OCI-LY3 (cell line): Measurements from ENCODE around the gene PRSS8.
"Not testable (repeated sequence)": the region's sequence is repeated elsewhere in the genome, so short reads cannot be mapped to it uniquely, and the experiment has no call there.

Source experiments
- H2AFZ ChIP-seq: fragments of 200-600, 300-600 bp; shearing (Covaris generic); 2 replicates; pipeline ENCODE4 v1.6.0; 2014; ENCODE audit warnings: antibody characterized with exemption, low read depth, low read length
- H3K27ac ChIP-seq: fragments of 200-600, 300-600 bp; sonication (generic); 2 replicates; pipeline ENCODE4 v1.5.1; 2014; ENCODE audit warnings: mild to moderate bottlenecking, low read length, moderate library complexity, mixed read lengths
- H3K27me3 ChIP-seq: fragments of 200-600, 300-600 bp; sonication (generic); 2 replicates; pipeline ENCODE4 v1.6.1; 2014; ENCODE audit warnings: low read depth, low read length, mixed read lengths
- H3K36me3 ChIP-seq: fragments of 200-600, 300-600 bp; sonication (generic); replicated peaks from 2 replicates; pipeline ENCODE3; 2014; ENCODE audit warnings: low read depth, low read length, mixed read lengths
- H3K4me1 ChIP-seq: fragments of 300-600, 200-600 bp; sonication (generic); 2 replicates; pipeline ENCODE4 v1.6.1; 2014; ENCODE audit warnings: low read length, mixed read lengths
- H3K4me2 ChIP-seq: fragments of 200-600, 300-600 bp; sonication (generic); 2 replicates; pipeline ENCODE4 v1.6.1; 2014; ENCODE audit warnings: low read length, mixed read lengths
- H3K4me3 ChIP-seq: fragments of 300-600, 200-600 bp; sonication (generic); 2 replicates; pipeline ENCODE4 v1.5.1; 2014; ENCODE audit warnings: antibody characterized with exemption, mild to moderate bottlenecking, low read length, moderate library complexity
- H3K79me2 ChIP-seq: fragments of 300-600, 200-600 bp; shearing (Covaris generic); 2 replicates; pipeline ENCODE4 v1.6.1; 2014; ENCODE audit warnings: mild to moderate bottlenecking, low read length, mixed read lengths
- H3K9ac ChIP-seq: fragments of 300-600, 200-600 bp; shearing (Covaris generic); 2 replicates; pipeline ENCODE4 v1.6.0; 2014; ENCODE audit warnings: mild to moderate bottlenecking, low read length, moderate library complexity
- H3K9me3 ChIP-seq: fragments of 200-600, 300-600 bp; shearing (Covaris generic); 2 replicates; pipeline ENCODE4 v1.6.1; 2014; ENCODE audit warnings: low read length, mixed read lengths; ENCODE audit not compliant: insufficient read depth
- H4K20me1 ChIP-seq: fragments of 200-600, 300-600 bp; sonication (generic); 2 replicates; pipeline ENCODE4 v1.6.1; 2016; ENCODE audit warnings: low read length, mixed read lengths; ENCODE audit not compliant: insufficient read depth
- CTCF ChIP-seq: fragments of 200-600, 300-600 bp; sonication (generic); IDR thresholded peaks from 2 replicates; pipeline ENCODE4 v1.5.1; 2014; ENCODE audit warnings: antibody characterized with exemption, low read length, low read depth
- EZH2phosphoT487 ChIP-seq: fragments of 200-600 bp; shearing (Covaris generic); IDR thresholded peaks from 2 replicates; pipeline ENCODE4 v1.6.1; 2018; ENCODE audit warnings: antibody characterized with exemption, mixed run types, low read depth

Gene PRSS8

DNA sequence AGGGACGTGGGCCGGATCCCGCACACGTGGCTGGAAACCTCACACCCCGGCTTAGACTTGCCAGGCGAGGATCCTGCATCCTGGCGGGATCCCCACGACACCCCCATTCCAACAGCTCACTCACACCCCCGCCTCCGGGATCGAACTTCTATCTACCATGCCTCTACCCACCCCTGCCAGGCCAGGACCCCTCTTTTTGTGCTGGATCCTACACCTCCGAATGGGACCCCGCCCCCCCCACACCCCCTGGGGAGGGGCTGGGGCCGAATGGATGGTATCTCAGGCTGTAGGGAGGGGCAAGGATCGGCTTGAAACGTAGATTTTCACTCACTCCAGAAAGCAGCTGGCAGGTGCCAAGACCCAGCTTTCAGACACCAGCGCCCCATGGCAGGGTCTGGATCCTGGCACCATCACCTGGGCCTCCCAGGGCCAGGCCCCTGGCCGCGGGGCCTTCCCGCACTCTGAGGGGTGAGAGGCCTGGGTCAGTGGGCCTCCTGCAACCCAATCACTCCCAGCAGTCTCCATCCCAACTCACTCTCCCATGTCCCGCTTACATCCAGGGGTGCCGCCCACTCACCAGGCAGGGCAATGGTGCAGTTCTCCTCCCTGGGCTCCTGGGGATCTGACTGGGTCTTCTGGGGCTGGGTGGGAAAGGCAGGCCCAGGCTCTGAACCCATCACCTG lies 7.6 kb upstream of the PRSS8 start:
- peak overlapping the region; percentile 87 for H3K4me2 ChIP-seq
- no peaks in the 10 kb centered on the region for H3K9me3 ChIP-seq
- peaks cover 7% of the 10 kb centered on the region for H3K27me3 ChIP-seq
- TF ChIP-seq CTCF (no peak), EZH2phosphoT487 (no peak)
- H3K4me1 ChIP-seq = peaks cover 12% of the 10 kb centered on the region
- H2AFZ ChIP-seq = 0 out of 2 replicates have a peak overlapping the region, but pooled peaks have one; percentile 71
- H3K36me3 ChIP-seq = no peaks in the 10 kb centered on the region
- no peaks in the 10 kb centered on the region for H4K20me1 ChIP-seq
- no peak overlapping the region; the same call in 1 of the 2 replicates for H3K27ac ChIP-seq
- peak overlapping the region; percentile 78 for H3K4me3 ChIP-seq
- H3K79me2 ChIP-seq = no peaks in the 10 kb centered on the region
- peak overlapping the region; percentile 63 for H3K9ac ChIP-seq

DNA sequence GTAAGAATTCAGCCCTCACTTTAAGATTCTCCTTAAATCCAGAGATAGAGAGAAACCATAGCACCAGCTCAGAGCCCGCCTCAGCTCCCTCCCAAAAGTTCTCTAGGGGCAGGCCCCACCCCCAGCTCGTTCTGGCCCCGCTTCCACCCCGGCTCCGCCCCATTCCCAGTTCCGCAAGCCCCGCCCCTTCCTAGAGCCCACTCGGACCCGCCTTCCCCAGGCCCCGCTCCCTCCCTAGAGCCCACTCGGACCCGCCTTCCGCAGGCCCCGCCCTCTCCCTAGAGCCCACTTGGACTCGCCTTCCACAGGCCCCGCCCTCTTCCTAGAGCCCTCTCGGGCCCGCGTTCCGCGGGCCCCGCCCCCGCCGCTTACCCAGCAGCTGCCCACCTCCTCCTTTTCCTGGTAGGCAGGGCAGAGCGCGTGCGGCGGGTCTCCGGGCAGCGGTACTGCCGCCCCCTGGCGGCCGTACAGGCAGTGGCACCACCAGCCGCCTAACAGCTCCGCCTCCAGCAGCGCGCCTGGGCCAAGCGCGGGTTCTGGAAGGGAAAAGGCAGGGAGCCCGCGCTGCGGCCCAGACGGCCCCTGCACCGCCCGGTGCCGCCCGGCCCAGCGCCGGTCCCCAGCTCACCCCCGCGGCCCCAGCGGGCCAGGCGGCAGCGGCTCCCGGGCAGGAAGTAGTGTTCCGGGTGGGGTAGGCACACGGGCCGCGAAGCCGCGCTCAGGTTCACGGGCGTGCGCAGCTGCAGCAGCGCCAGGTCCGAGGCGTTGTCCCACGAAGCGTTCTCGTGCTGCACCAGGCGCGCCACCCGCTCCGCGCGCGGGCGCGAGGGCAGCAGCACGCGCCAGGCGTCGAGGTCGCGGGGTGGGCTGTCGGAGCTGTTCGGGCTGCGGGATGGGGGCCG lies 6.8 kb upstream of the PRSS8 start:
- Histone ChIP-seq H3K4me2 (peak overlapping the region; percentile 87), H3K4me1 (peaks cover 12% of the 10 kb centered on the region), H3K27me3 (peaks cover 7% of the 10 kb centered on the region), H3K27ac (peak overlapping the region; percentile 40), H2AFZ (peak overlapping the region; percentile 73), H3K9me3 (no peaks in the 10 kb centered on the region), H4K20me1 (no peaks in the 10 kb centered on the region), H3K4me3 (peak overlapping the region; percentile 78), H3K9ac (peak overlapping the region; percentile 63), H3K79me2 (no peaks in the 10 kb centered on the region), H3K36me3 (no peaks in the 10 kb centered on the region)
- TF ChIP-seq EZH2phosphoT487 (no peak), CTCF (peak; percentile 80)

GRCh38 chr16:31141489-31142108 lies 6.1 kb upstream of the PRSS8 start:
- TF ChIP-seq CTCF (no peak), EZH2phosphoT487 (no peak)
- Histone ChIP-seq H3K9ac (peak overlapping the region; percentile 63), H3K27me3 (peaks cover 7% of the 10 kb centered on the region), H4K20me1 (no peaks in the 10 kb centered on the region), H3K27ac (peak overlapping the region; percentile 40), H3K4me1 (peaks cover 12% of the 10 kb centered on the region), H3K4me2 (peak overlapping the region; percentile 79), H3K4me3 (peak overlapping the region; percentile 69), H3K9me3 (no peaks in the 10 kb centered on the region), H2AFZ (peak overlapping the region; percentile 73; the same call in 1 of the 2 replicates), H3K79me2 (no peaks in the 10 kb centered on the region), H3K36me3 (no peaks in the 10 kb centered on the region)

DNA sequence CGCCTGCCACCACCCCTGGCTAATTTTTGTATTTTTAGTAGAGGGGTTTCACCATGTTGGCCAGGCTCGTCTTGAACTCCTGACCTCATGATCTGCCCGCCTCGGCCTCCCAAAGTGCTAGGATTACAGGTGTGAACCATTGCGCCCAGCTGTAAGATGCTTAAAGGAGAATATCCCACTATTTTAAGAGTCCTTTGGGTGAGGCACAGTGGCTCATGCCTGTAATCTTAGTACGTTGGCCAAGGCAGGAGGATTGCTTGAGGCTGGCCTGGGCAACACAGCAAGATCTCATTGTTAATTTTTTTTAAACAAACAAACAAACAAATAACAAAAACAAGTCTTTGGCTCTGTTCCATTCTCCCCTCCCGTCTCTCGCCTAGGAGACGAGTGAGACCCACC lies 5.5 kb upstream of the PRSS8 start:
- not testable (repeated sequence) for H3K4me3 ChIP-seq, H3K27ac ChIP-seq, H3K9ac ChIP-seq, H3K27me3 ChIP-seq, H3K4me2 ChIP-seq, H4K20me1 ChIP-seq, H3K36me3 ChIP-seq, H3K9me3 ChIP-seq, H2AFZ ChIP-seq, H3K79me2 ChIP-seq
- H3K4me1 ChIP-seq = peaks cover 12% of the 10 kb centered on the region
